Esophagus muscularis mucosa (tissue), 4 donors: ENCODE measurements around the gene REPS1. TPM values are rescaled to one million over a fixed set of nuclear protein-coding genes. Genes with fewer than 3 reads are reported as not detected.
A peak's percentile ranks its signal among the peaks of the same experiment; 100 is the strongest.

ENCODE experiments used
- DNase-seq: peaks from one replicate; pipeline ENCODE4 v3.0.0-alpha.2; 2017; ENCODE audit errors: extremely low spot score
- H3K27ac ChIP-seq, 4 donors: fragments of 200-600 bp; sonication (generic); replicated peaks in 1 of 4; 1 replicate in 3 of 4; 2 replicates in 1 of 4; pipeline ENCODE4 v1.5.1; 2016 to 2019; ENCODE audit warnings: mild to moderate bottlenecking in 1 of 4
- H3K27me3 ChIP-seq, 4 donors: fragments of 200-600 bp; sonication (generic); one replicate each; pipeline versions ENCODE4 v1.5.1 to v1.6.0; 2016 to 2019
- H3K36me3 ChIP-seq, 4 donors: fragments of 200-600 bp; sonication (generic); one replicate each; pipeline ENCODE4 v1.5.1; 2016 to 2019
- H3K4me1 ChIP-seq, 4 donors: fragments of 200-600 bp; sonication (generic); one replicate each; pipeline ENCODE4 v1.5.1; 2016 to 2019
- H3K4me3 ChIP-seq, 4 donors: fragments of 200-600 bp; sonication (generic); 1 replicate in 2 of 4; 2 replicates in 2 of 4; pipeline ENCODE4 v1.5.1; 2016 to 2019; ENCODE audit warnings: mild to moderate bottlenecking in 4 of 4, moderate library complexity in 1 of 4
- H3K9me3 ChIP-seq, 4 donors: fragments of 200-600 bp; sonication (generic); 1 replicate in 3 of 4; 2 replicates in 1 of 4; pipeline ENCODE4 v1.5.1; 2016 to 2019
- EP300 ChIP-seq: sonication (generic); formaldehyde crosslinking; IDR thresholded peaks from one replicate; pipeline ENCODE4 v1.6.1; 2017; ENCODE audit warnings: antibody characterized with exemption
- POLR2A ChIP-seq: fragments of 450-650 bp; IDR thresholded peaks from one replicate; pipeline ENCODE4 v1.6.1; 2017; ENCODE audit warnings: antibody characterized with exemption, moderate library complexity, mild to moderate bottlenecking, low read depth
- POLR2AphosphoS5 ChIP-seq, 2 donors: sonication (generic); formaldehyde crosslinking; IDR thresholded peaks; one replicate each; pipeline ENCODE4 v1.6.1; 2017; ENCODE audit warnings: antibody characterized with exemption in 2 of 2
- WGBS: methylation state at CpG from one replicate; pipeline ENCODE4 v1.1.5; 2018; 5-methylcytosine and 5-hydroxymethylcytosine counted together
- intact Hi-C: fragments of 100-400 bp; cut with DNase I; formaldehyde crosslinking; loops from one replicate; pipeline ENCODE4 v1.15.1; 2023
- total RNA-seq, 4 donors: library from RNA; depleted of rRNA; stranded (reverse); fragments of >200 nt; gene quantifications; one replicate each; pipeline versions ENCODE4 v1.1.0 to v1.2.1, GENCODE V29; 2016
- TF ChIP-seq, protein P1 (sequence below), 3 experiments: fragments of 200-600 bp in 2 of 3; fragments of 450-650 bp in 1 of 3; sonication (generic) in 2 of 3; IDR thresholded peaks; one replicate each; pipeline ENCODE4 v1.5.1; 2017 to 2019; ENCODE audit warnings: antibody characterized with exemption in 3 of 3, mild to moderate bottlenecking in 2 of 3, moderate library complexity in 1 of 3

REPS1 gene
- total RNA-seq, 4 donors from 2014 or later: 23.4 to 43.2 (median 30.1) TPM

DNA sequence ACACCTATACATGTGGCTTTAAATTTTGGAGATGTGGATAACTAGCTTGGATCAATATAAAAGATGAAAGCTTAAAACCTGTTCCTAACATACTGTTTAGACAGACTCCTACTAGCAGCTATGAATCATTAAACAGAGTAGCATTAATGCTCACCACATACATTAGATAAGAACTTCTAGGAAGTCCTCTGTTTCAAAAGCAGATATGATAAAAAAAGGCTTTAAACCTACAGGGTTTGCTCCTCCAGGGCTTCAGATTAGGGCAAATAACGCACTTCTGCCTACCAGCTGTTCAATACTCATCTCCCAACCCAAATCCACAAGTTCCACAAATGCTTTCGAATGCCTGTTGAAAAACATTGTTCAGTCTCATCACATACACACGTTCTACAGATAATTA lies 1.5 kb downstream of the REPS1 start:
- intact Hi-C loops: no loop called here
- H3K27ac ChIP-seq: peak overlapping the region in 3 of 4 donors; percentile 92 to 93 (median 92)
- 7% methylated on average over 3 of the region's 3 CpGs for WGBS
- H3K27me3 ChIP-seq: no peaks in the 10 kb centered on the region
- peak overlapping the region; percentile 96 to 99 (median 96) for H3K4me3 ChIP-seq
- no peaks in the 10 kb centered on the region for H3K9me3 ChIP-seq
- TF ChIP-seq EP300 (no peak), POLR2AphosphoS5 (IDR thresholded peaks at IDR 0.05) (no peak), POLR2A (no peak)
- TF ChIP-seq, protein P1, sequence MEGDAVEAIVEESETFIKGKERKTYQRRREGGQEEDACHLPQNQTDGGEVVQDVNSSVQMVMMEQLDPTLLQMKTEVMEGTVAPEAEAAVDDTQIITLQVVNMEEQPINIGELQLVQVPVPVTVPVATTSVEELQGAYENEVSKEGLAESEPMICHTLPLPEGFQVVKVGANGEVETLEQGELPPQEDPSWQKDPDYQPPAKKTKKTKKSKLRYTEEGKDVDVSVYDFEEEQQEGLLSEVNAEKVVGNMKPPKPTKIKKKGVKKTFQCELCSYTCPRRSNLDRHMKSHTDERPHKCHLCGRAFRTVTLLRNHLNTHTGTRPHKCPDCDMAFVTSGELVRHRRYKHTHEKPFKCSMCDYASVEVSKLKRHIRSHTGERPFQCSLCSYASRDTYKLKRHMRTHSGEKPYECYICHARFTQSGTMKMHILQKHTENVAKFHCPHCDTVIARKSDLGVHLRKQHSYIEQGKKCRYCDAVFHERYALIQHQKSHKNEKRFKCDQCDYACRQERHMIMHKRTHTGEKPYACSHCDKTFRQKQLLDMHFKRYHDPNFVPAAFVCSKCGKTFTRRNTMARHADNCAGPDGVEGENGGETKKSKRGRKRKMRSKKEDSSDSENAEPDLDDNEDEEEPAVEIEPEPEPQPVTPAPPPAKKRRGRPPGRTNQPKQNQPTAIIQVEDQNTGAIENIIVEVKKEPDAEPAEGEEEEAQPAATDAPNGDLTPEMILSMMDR (IDR thresholded peaks at IDR 0.05): no peak
- DNase-seq: no peak
- H3K36me3 ChIP-seq: no peaks in the 10 kb centered on the region
- peaks cover 35 to 60% (median 58%) of the 10 kb centered on the region in 4 donors for H3K4me1 ChIP-seq

DNA sequence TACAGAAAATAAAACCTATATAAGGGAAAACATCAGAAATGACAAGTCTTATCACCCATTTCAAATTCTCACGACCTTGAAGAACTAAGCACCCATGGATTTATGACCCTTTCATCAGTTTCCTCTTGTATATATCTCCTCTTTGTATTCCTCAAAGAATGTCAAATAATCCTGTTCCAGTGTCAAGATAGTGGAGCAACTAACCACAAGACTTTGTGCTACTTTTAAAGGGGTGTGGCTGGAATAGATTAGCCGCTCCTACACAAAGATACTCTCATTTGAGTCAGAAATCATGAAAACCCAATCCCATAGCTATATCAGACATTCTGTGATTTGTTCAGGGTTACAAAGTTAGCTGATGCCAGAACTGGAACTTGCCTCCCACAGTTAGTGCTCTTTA lies 6.6 kb downstream of the REPS1 start:
- Histone ChIP-seq H3K4me3 (no peak overlapping the region), H3K9me3 (no peaks in the 10 kb centered on the region), H3K36me3 (no peaks in the 10 kb centered on the region), H3K27ac (no peak overlapping the region), H3K4me1 (peaks cover 29 to 63% (median 55%) of the 10 kb centered on the region in 4 donors), H3K27me3 (no peaks in the 10 kb centered on the region)
- 74% methylated on average over 2 of the region's 2 CpGs for WGBS
- DNase-seq: no peak
- TF ChIP-seq POLR2AphosphoS5 (IDR thresholded peaks at IDR 0.05): no peak
- no peak for TF ChIP-seq EP300
- no peak for TF ChIP-seq POLR2A
- TF ChIP-seq, protein P1 (IDR thresholded peaks at IDR 0.05): no peak
- intact Hi-C loops: no loop called here

DNA sequence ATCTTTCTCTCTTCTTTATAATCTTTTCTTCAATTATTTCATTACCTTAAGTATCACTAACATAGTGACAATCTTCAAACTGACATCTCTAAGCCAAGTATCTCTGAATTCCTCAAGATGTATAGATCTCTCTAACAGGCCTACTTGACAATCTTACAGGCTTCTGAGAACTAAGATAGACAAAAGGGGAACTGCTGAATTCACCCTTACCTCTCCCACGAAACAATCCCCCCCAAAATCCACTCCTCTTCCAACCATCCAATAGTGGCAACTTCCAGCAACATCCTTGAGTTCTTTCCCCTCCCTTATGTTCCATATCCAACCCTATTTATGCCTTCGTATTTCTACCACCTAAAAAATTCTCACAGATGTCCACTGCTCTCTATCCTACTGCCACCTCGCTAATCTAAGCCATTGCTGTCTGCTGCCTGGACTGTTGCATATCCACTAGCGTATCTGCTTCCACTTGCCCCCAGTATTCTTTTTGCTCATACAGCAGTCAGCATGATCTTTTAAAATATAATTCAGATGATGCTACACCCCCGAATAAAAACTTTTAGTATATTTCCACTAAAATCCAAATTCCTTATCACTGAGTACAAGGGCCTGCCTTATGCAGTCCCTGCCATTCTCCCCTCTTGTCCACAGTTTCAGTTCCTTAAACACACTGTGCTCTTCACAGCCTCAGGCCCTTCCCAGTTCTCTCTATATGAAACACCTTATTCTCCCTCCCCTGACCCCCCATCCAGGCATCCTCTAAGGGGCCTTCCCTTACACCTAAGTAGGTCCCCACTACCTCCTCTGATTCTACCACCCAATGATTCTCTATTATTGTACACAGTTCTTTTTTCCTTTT lies 8.0 kb downstream of the REPS1 start:
- WGBS: 93% methylated on average over 5 of the region's 5 CpGs
- TF ChIP-seq EP300 (no peak), POLR2A (no peak), POLR2AphosphoS5 (IDR thresholded peaks at IDR 0.05) (no peak)
- TF ChIP-seq, protein P1 (IDR thresholded peaks at IDR 0.05): no peak
- Histone ChIP-seq H3K27me3 (no peaks in the 10 kb centered on the region), H3K9me3 (no peaks in the 10 kb centered on the region), H3K27ac (no peak overlapping the region), H3K36me3 (no peaks in the 10 kb centered on the region), H3K4me1 (peaks cover 23 to 51% (median 43%) of the 10 kb centered on the region in 4 donors), H3K4me3 (no peak overlapping the region)
- intact Hi-C loops: no loop called here
- DNase-seq: no peak

DNA sequence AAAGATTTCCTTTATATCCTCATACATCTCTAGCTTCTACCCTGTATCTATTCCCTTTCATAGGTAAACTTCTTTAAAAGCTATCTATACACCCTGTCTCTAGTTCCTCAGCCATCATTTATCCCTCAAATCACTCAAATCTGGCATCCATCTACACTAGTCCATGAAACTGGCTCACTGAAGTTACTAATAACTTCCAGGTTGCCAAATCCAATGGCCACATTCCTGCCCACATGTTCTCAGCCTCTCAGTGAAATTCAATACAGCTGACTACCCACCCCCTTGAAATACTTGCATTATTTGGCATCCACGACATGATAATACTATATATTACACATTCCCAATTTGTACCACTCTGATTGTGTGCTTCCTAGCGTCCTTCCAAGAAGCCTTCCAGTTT lies 8.7 kb downstream of the REPS1 start:
- no peaks in the 10 kb centered on the region for H3K36me3 ChIP-seq
- intact Hi-C loops: no loop called here
- H3K9me3 ChIP-seq: no peaks in the 10 kb centered on the region
- 68% methylated on average over 2 of the region's 2 CpGs for WGBS
- TF ChIP-seq EP300 (no peak), POLR2AphosphoS5 (IDR thresholded peaks at IDR 0.05) (no peak), POLR2A (no peak)
- TF ChIP-seq, protein P1 (IDR thresholded peaks at IDR 0.05): no peak
- peaks cover 16 to 51% (median 41%) of the 10 kb centered on the region in 4 donors for H3K4me1 ChIP-seq
- no peak overlapping the region for H3K4me3 ChIP-seq
- no peak for DNase-seq
- H3K27me3 ChIP-seq: no peaks in the 10 kb centered on the region
- H3K27ac ChIP-seq: no peak overlapping the region

DNA sequence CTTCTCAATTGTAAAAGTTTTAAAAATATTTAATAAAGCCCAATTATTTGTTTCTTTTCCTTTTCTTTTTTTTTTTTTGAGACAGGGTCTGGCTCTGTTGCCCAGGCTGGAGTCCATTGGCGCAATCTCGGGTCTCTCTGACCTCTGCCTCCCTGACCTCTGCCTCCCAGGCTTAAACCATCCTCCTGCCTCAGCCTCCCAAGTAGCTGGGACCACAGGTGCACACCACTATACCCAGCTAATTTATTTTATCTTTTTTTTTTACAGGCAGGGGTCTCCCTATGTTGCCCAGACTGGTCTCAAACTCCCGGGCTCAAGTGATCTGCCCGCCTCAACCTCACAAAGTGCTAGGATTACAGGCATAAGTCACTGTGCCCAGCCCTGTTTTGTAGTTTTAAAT lies 9.8 kb downstream of the REPS1 start:
- 96% methylated on average over 4 of the region's 4 CpGs for WGBS
- TF ChIP-seq EP300: no peak
- TF ChIP-seq, protein P1 (IDR thresholded peaks at IDR 0.05): no peak
- no peak overlapping the region for H3K4me3 ChIP-seq
- H3K9me3 ChIP-seq: no peaks in the 10 kb centered on the region
- no peak for DNase-seq
- intact Hi-C loops: no loop called here
- H3K27ac ChIP-seq: no peak overlapping the region
- peaks cover 17 to 53% (median 39%) of the 10 kb centered on the region in 4 donors for H3K4me1 ChIP-seq
- no peaks in the 10 kb centered on the region for H3K27me3 ChIP-seq
- H3K36me3 ChIP-seq: no peaks in the 10 kb centered on the region
